Endothelial cell of umbilical vein (primary cell): ENCODE results near the gene PARM1. TPM values are rescaled to one million over a fixed set of nuclear protein-coding genes. Genes with fewer than 3 reads are reported as not detected.

ENCODE experiments used
- BruUV-seq: library from RNA; stranded (reverse); fragments of 400-500 nt; replicated peaks from 2 replicates; lab custom pipeline; 2021; lab: Mats Ljungman, UMichigan
- CTCF ChIA-PET: fragments of 300-600, 350-600 bp; sonication (Branson Sonifier 250); formaldehyde crosslinking; loops from one replicate; lab custom pipeline; 2021; ENCODE audit warnings: antibody characterized with exemption, inconsistent platforms; lab: Charles Lee
- POLR2A ChIA-PET: fragments of 300-600, 350-600 bp; sonication (Branson Sonifier 250); formaldehyde crosslinking; loops from one replicate; lab custom pipeline; 2021; ENCODE audit warnings: antibody characterized with exemption, inconsistent platforms; lab: Charles Lee
- DNase-seq: peaks from one replicate; pipeline ENCODE4 v3.0.0-alpha.2; 2011; ENCODE audit warnings: low read depth, low spot score
- FAIRE-seq: peaks from 2 replicates; lab custom pipeline; 2011; peaks lifted over from hg19 to GRCh38; lab: Jason Lieb, UNC
- H2AFZ ChIP-seq: 2 replicates; pipeline ENCODE4 v1.6.0; 2012; ENCODE audit warnings: low read depth, low read length, control low read depth, inconsistent platforms
- H3K27ac ChIP-seq: 2 replicates; pipeline ENCODE4 v1.5.1; 2011; ENCODE audit warnings: low read depth, mild to moderate bottlenecking, control low read depth, low read length, moderate library complexity; ENCODE audit not compliant: insufficient read depth
- H3K27me3 ChIP-seq, 2 experiments: 2 replicates each; pipeline versions ENCODE4 v1.6.0 to v1.6.1; 2011; ENCODE audit warnings: low read length in 2 of 2, mixed read lengths in 1 of 2; ENCODE audit not compliant: control insufficient read depth in 2 of 2, insufficient read depth in 2 of 2
- H3K36me3 ChIP-seq, 2 experiments: 2 replicates in 1 of 2; 3 replicates in 1 of 2; pipeline ENCODE4 v1.5.1; 2011; ENCODE audit warnings: low read length in 2 of 2, mild to moderate bottlenecking in 1 of 2, moderate library complexity in 1 of 2; ENCODE audit not compliant: control insufficient read depth in 2 of 2, insufficient read depth in 2 of 2; ENCODE audit errors: extremely low read depth in 1 of 2
- H3K4me1 ChIP-seq: 3 replicates; pipeline ENCODE4 v1.5.1; 2011; ENCODE audit warnings: mild to moderate bottlenecking, low read length; ENCODE audit not compliant: control insufficient read depth, insufficient read depth; ENCODE audit errors: extremely low read depth
- H3K4me2 ChIP-seq: 2 replicates; pipeline ENCODE4 v1.6.1; 2011; ENCODE audit warnings: low read length, control low read depth, mixed read lengths; ENCODE audit not compliant: insufficient read depth
- H3K4me3 ChIP-seq, 3 experiments: fragments of 200-600 bp in 1 of 3; sonication (generic), shearing (Covaris generic) in 1 of 3; replicated peaks in 1 of 3; 2 replicates each; pipeline ENCODE4 v1.5.1; 2011 to 2016; ENCODE audit warnings: control low read depth in 3 of 3, low read length in 3 of 3, mild to moderate bottlenecking in 2 of 3, inconsistent platforms in 1 of 3, low read depth in 1 of 3, moderate library complexity in 1 of 3; ENCODE audit not compliant: insufficient read depth in 1 of 3
- H3K79me2 ChIP-seq: 2 replicates; pipeline ENCODE4 v1.6.0; 2012; ENCODE audit warnings: low read length, inconsistent platforms; ENCODE audit not compliant: control insufficient read depth, insufficient read depth
- H3K9ac ChIP-seq: replicated peaks from 2 replicates; pipeline ENCODE3; 2011; ENCODE audit warnings: low read length, control low read depth; ENCODE audit not compliant: insufficient read depth; ENCODE audit errors: extremely low read depth
- H3K9me1 ChIP-seq: replicated peaks from 3 replicates; pipeline ENCODE4 v1.6.0; 2011; ENCODE audit warnings: mild to moderate bottlenecking, low read length; ENCODE audit not compliant: control insufficient read depth, insufficient read depth; ENCODE audit errors: extremely low read depth
- H3K9me3 ChIP-seq: replicated peaks from 2 replicates; pipeline ENCODE4 v1.5.1; 2012; ENCODE audit warnings: low read length, inconsistent platforms; ENCODE audit not compliant: control insufficient read depth, insufficient read depth
- H4K20me1 ChIP-seq: replicated peaks from 2 replicates; pipeline ENCODE3; 2011; ENCODE audit warnings: mild to moderate bottlenecking, low read length; ENCODE audit not compliant: control insufficient read depth, insufficient read depth; ENCODE audit errors: extremely low read depth
- EZH2 ChIP-seq: IDR thresholded peaks from 2 replicates; pipeline ENCODE4 v1.6.1; 2012; ENCODE audit warnings: borderline replicate concordance, low read depth, mild to moderate bottlenecking, moderate library complexity, low read length, inconsistent platforms; ENCODE audit not compliant: severe bottlenecking
- GATA2 ChIP-seq: IDR thresholded peaks from 2 replicates; pipeline ENCODE4 v1.7.0; 2011; ENCODE audit warnings: low read depth, mild to moderate bottlenecking, moderate library complexity, mixed read lengths, low read length; ENCODE audit not compliant: insufficient read length, insufficient read depth
- JUN ChIP-seq: IDR thresholded peaks from 2 replicates; pipeline ENCODE4 v1.6.1; 2011; ENCODE audit warnings: borderline replicate concordance, low read depth; ENCODE audit not compliant: insufficient read length, insufficient read depth
- MYC ChIP-seq: IDR thresholded peaks from one replicate; pipeline ENCODE4 v1.6.1; 2011; ENCODE audit warnings: mild to moderate bottlenecking, low read depth, low read length
- POLR2A ChIP-seq: IDR thresholded peaks from 2 replicates; pipeline ENCODE4 v1.6.1; 2012; ENCODE audit warnings: low read depth, mild to moderate bottlenecking, control low read depth, low read length
- POLR2AphosphoS5 ChIP-seq: IDR thresholded peaks from 2 replicates; pipeline ENCODE4 v1.6.1; 2012; ENCODE audit warnings: low read depth, mild to moderate bottlenecking, control low read depth, low read length, moderate library complexity; ENCODE audit not compliant: insufficient read depth
- dilution Hi-C: fragments of 300-500 bp; cut with MboI; formaldehyde crosslinking; loops from one replicate; pipeline ENCODE4 v1.15.0; 2019; ENCODE audit warnings: low sequenced_read_pairs; ENCODE audit not compliant: extremely low pct_ligation_motif_present
- intact Hi-C: fragments of 100-400 bp; cut with micrococcal nuclease; formaldehyde crosslinking; loops from one replicate; pipeline ENCODE4 v1.10.0; 2022
- polyA plus RNA-seq, 4 experiments: library from polyadenylated mRNA; depleted of rRNA in 3 of 4; stranded (reverse) in 3 of 4; unstranded in 1 of 4; fragments of >200 nt; gene quantifications; 2 replicates each; pipeline versions ENCODE4 v1.2.1 to v1.2.3, GENCODE V29; 2011 to 2012; ENCODE audit warnings: missing spikeins in 1 of 4
- total RNA-seq: library from RNA; stranded (reverse); gene quantifications from 2 replicates; pipeline ENCODE4 v1.2.3, GENCODE V29; 2021
- TF ChIP-seq, protein P1 (sequence below): IDR thresholded peaks from 2 replicates; pipeline ENCODE4 v1.6.1; 2011; ENCODE audit not compliant: insufficient read depth, insufficient read length

The PARM1 gene
- total and polyA plus RNA-seq, 2 donors (not counting 3 experiments of a cell fraction or from before 2014, with no cell fraction given), result 0.01 TPM; not detected in 1

DNA sequence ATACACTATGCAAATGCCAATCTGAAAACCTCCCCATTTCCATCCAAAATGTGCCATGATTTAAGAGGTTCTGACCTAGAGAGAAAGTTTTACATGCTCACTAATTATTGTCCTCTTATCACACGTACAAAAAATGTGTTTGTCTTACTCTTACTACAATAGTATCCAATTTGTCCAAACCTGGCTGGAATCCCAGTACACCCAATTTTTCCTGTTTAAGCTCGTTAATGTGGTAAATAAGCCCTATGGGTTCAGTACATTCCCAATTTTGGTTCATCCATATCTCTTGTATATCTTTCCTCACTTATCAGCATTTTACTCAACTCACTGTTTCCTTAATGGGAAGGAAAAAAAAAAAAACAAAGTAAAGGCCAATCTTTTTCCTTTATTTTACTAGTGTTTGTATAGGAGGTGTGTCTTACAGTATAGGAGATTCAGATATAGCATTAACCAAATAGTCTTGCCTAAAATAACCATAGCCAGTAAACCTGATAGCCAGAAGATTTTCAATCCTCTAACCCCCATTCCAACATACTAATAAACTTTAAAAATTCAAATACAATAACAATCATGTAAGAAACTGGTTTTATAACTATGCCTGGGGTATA, 109.8 kb downstream of the PARM1 start:
- H3K9ac ChIP-seq, result no peak overlapping the region
- no peak overlapping the region for H3K27ac ChIP-seq
- H3K9me1 ChIP-seq, result no peaks in the 10 kb centered on the region
- FAIRE-seq (no peak), DNase-seq (no peak)
- no peaks in the 10 kb centered on the region for H3K79me2 ChIP-seq
- CTCF ChIA-PET, result no interaction called here
- H3K27me3 ChIP-seq, result no peaks in the 10 kb centered on the region
- H3K4me1 ChIP-seq, result no peaks in the 10 kb centered on the region
- no peak overlapping the region for H2AFZ ChIP-seq
- H3K4me2 ChIP-seq, result no peak overlapping the region
- BruUV-seq, result no TSS peak
- POLR2A ChIA-PET, result no interaction called here
- no peaks in the 10 kb centered on the region for H3K36me3 ChIP-seq
- dilution Hi-C loops (no loop called here), intact Hi-C loops (no loop called here)
- no peaks in the 10 kb centered on the region for H4K20me1 ChIP-seq
- TF ChIP-seq GATA2, result no peak
- TF ChIP-seq JUN, result no peak
- TF ChIP-seq, protein P1, sequence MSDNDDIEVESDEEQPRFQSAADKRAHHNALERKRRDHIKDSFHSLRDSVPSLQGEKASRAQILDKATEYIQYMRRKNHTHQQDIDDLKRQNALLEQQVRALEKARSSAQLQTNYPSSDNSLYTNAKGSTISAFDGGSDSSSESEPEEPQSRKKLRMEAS, result no peak
- no peak overlapping the region for H3K4me3 ChIP-seq
- no peaks in the 10 kb centered on the region for H3K9me3 ChIP-seq

DNA sequence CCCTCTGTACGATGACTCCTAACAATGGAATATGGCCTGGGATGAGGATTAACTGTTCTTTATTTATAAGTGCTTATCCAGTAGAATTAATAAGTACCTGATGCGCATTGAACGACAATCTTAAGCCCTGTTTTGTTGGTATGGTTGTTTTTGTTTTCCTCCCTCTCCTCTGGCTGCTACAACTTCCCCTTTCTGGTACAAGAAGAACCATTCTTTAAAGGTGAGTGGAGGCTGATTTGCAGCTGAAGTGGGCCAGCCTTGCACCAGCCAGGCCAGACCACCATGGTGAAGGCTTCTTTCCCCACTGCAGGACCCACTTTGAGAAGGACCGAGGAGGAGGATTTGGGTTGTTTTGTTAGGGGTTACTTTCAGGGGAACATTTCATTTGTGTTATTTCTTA, 113.3 kb downstream of the PARM1 start:
- ChIA-PET POLR2A (no interaction called here), CTCF (no interaction called here)
- BruUV-seq, result no TSS peak
- no peak overlapping the region for H3K9ac ChIP-seq
- no peaks in the 10 kb centered on the region for H3K9me3 ChIP-seq
- no peak overlapping the region for H3K4me2 ChIP-seq
- no peak overlapping the region for H3K27ac ChIP-seq
- no peaks in the 10 kb centered on the region for H4K20me1 ChIP-seq
- H3K36me3 ChIP-seq, result no peaks in the 10 kb centered on the region
- DNase-seq (no peak), FAIRE-seq (no peak)
- no peaks in the 10 kb centered on the region for H3K79me2 ChIP-seq
- dilution Hi-C loops, result no loop called here
- intact Hi-C loops, result no loop called here
- H3K4me3 ChIP-seq, result no peak overlapping the region
- TF ChIP-seq MYC (no peak), EZH2 (no peak), POLR2AphosphoS5 (no peak), POLR2A (no peak), GATA2 (no peak)
- TF ChIP-seq, protein P1, result no peak
- no peaks in the 10 kb centered on the region for H3K4me1 ChIP-seq
- no peaks in the 10 kb centered on the region for H3K9me1 ChIP-seq
- H3K27me3 ChIP-seq, result no peaks in the 10 kb centered on the region
- H2AFZ ChIP-seq, result no peak overlapping the region
